ENCODE results near the gene ARAF. TPM values are rescaled to one million over a fixed set of nuclear protein-coding genes. Genes with fewer than 3 reads are reported as not detected.

Gene ARAF
- total RNA-seq, 4 donors from 2014 or later = 22.5 to 40.3 (median 31.2) TPM

- no peak for TF ChIP-seq CTCF (IDR thresholded peaks at IDR 0.05; ENCODE audit: low read depth)
Measured at GRCh38 chrX:47576021-47576898, 15.3 kb downstream of the ARAF start.

GRCh38 chrX:47577424-47577823, 16.4 kb downstream of the ARAF start:
- TF ChIP-seq CTCF (IDR thresholded peaks at IDR 0.05; ENCODE audit: low read depth) = no peak

- TF ChIP-seq CTCF (IDR thresholded peaks at IDR 0.05; ENCODE audit: low read depth) = no peak
Measured at GRCh38 chrX:47577901-47578300, 16.9 kb downstream of the ARAF start.

GRCh38 chrX:47578692-47579091, 17.7 kb downstream of the ARAF start:
- TF ChIP-seq CTCF (IDR thresholded peaks at IDR 0.05; ENCODE audit: low read depth) = no peak

- TF ChIP-seq CTCF (IDR thresholded peaks at IDR 0.05; ENCODE audit: low read depth) = no peak
Measured at GRCh38 chrX:47579537-47579936, 18.5 kb downstream of the ARAF start.

GRCh38 chrX:47581731-47582647, 21.0 kb downstream of the ARAF start, which contains the start of gene TIMP1:
TIMP1 (plus strand) TSS chrX:47582436; CDS start chrX:47583416, 980 bp downstream.
- TF ChIP-seq CTCF (IDR thresholded peaks at IDR 0.05; ENCODE audit: low read depth) = no peak

Measured in subcutaneous adipose tissue (tissue), 4 donors.